Ovary (tissue), 9 donors: ENCODE measurements around the gene TACC2. TPM values are rescaled to one million over a fixed set of nuclear protein-coding genes. Genes with fewer than 3 reads are reported as not detected.

ENCODE experiments used
- DNase-seq, 5 donors: peaks; one replicate each; pipeline ENCODE4 v3.0.0-alpha.2; 2019 to 2020
- H3K27ac ChIP-seq, 2 donors: fragments of 200-600 bp; one replicate each; pipeline versions ENCODE4 v1.5.1 to v1.8.0; 2019 to 2022
- H3K27me3 ChIP-seq: fragments of 200-600 bp; one replicate; pipeline ENCODE4 v1.8.0; 2022
- H3K36me3 ChIP-seq: fragments of 200-600 bp; sonication (generic); one replicate; pipeline ENCODE4 v1.5.1; 2019
- H3K4me1 ChIP-seq: one replicate; pipeline ENCODE4 v1.8.1; 2013; ENCODE audit warnings: mild to moderate bottlenecking, moderate library complexity; ENCODE audit not compliant: insufficient read depth
- H3K4me3 ChIP-seq: fragments of 200-600 bp; sonication (generic); one replicate; pipeline ENCODE4 v1.5.1; 2017
- H3K9me3 ChIP-seq, 2 donors: fragments of 200-600 bp in 1 of 2; sonication (generic) in 1 of 2; one replicate each; pipeline versions ENCODE4 v1.5.1 to v1.8.1; 2013 to 2019; ENCODE audit warnings: mild to moderate bottlenecking in 1 of 2, moderate library complexity in 1 of 2
- EP300 ChIP-seq: sonication (generic); formaldehyde crosslinking; IDR thresholded peaks from one replicate; pipeline ENCODE4 v1.6.1; 2017; ENCODE audit warnings: antibody characterized with exemption
- POLR2A ChIP-seq: fragments of 450-650 bp; IDR thresholded peaks from one replicate; pipeline ENCODE4 v1.6.1; 2017; ENCODE audit warnings: antibody characterized with exemption, mild to moderate bottlenecking, moderate library complexity
- WGBS, 3 donors: extraction: QIAGEN DNeasy Blood & Tissue Kit in 1 of 3; methylation state at CpG; one replicate each; pipeline versions ENCODE4 v1.1.5 to v1.1.7; 2013 to 2017; 5-methylcytosine and 5-hydroxymethylcytosine counted together
- intact Hi-C, 4 donors: fragments of 100-400 bp; cut with DNase I; formaldehyde crosslinking; loops; one replicate each; pipeline versions ENCODE4 v1.11.0 to v1.15.1; 2022 to 2023
- polyA plus RNA-seq, 2 donors: library from polyadenylated mRNA; stranded (reverse); fragments of 200-250 nt in 1 of 2; fragments of 350-450 nt in 1 of 2; fragmentation: Illumina TruSeq in 1 of 2; extraction: RNeasy Lipid Tissue Mini Kit (QIAGEN cat#74804) in 1 of 2; gene quantifications; one replicate each; pipeline ENCODE4 v1.2.3, GENCODE V29; 2013 to 2014
- total RNA-seq, 7 donors: library from RNA; depleted of rRNA in 2 of 7; stranded (reverse); fragments of >200 nt in 2 of 7; fragmentation: NEBNext Ultra II Directional in 3 of 7; extraction: Animal tissue kit (Norgen Biotek cat#: 25700) in 3 of 7; gene quantifications; one replicate each; pipeline versions ENCODE4 v1.1.0 to v1.2.4, GENCODE V29; 2016 to 2023
- TF ChIP-seq, protein P1 (sequence below), 3 donors: fragments of 450-650 bp in 2 of 3; fragments of 200-600 bp in 1 of 3; IDR thresholded peaks; one replicate each; pipeline versions ENCODE4 v1.5.1 to v1.8.0; 2016 to 2022; ENCODE audit warnings: antibody characterized with exemption in 3 of 3, mild to moderate bottlenecking in 1 of 3
- donor health status: DM: no; HTN: no; CAD: no; lungs with moderate emphysema.
- donor health status: DM: no; HTN: no; CAD: no.
- donor health status: Bipolar disorder and iron deficiency.
- donor health status: DM: yes; HTN: yes; CAD: no.
- donor health status: DM: no; HTN: no; CAD: no.
- donor health status: DM: yes; HTN: yes; CAD: no.

TACC2 gene
- total and polyA plus RNA-seq, 9 donors = 6.1 to 66.4 (median 14.2) TPM

DNA sequence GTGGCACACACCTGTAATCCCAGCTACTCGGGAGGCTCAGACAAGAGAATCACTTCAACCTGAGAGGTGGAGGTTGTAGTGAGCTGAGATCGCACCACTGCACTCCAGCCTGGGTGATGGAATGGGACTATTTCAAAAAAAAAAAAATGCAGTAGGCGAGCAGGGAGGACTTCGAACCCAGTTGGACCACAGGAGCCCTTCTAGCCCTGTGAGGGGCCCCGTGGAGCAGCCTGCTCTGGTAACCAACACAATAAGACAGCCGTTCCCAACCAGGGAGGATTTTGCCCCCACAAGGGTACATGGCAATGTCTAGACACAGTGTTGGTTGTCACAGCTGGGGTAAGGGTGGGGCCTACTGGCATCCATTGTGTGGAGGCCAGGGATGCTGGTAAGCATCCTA, 218.2 kb downstream of the TACC2 start:
- Histone ChIP-seq H3K27me3 (no peaks in the 10 kb centered on the region), H3K9me3 (no peaks in the 10 kb centered on the region), H3K27ac (no peak overlapping the region), H3K36me3 (no peaks in the 10 kb centered on the region), H3K4me1 (no peaks in the 10 kb centered on the region), H3K4me3 (no peak overlapping the region)
- DNase-seq = no peak
- intact Hi-C loops = no loop called here
- TF ChIP-seq, protein P1, sequence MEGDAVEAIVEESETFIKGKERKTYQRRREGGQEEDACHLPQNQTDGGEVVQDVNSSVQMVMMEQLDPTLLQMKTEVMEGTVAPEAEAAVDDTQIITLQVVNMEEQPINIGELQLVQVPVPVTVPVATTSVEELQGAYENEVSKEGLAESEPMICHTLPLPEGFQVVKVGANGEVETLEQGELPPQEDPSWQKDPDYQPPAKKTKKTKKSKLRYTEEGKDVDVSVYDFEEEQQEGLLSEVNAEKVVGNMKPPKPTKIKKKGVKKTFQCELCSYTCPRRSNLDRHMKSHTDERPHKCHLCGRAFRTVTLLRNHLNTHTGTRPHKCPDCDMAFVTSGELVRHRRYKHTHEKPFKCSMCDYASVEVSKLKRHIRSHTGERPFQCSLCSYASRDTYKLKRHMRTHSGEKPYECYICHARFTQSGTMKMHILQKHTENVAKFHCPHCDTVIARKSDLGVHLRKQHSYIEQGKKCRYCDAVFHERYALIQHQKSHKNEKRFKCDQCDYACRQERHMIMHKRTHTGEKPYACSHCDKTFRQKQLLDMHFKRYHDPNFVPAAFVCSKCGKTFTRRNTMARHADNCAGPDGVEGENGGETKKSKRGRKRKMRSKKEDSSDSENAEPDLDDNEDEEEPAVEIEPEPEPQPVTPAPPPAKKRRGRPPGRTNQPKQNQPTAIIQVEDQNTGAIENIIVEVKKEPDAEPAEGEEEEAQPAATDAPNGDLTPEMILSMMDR (IDR thresholded peaks at IDR 0.05) = no peak
- TF ChIP-seq POLR2A (no peak), EP300 (no peak)
- WGBS, 3 donors = 91 to 95% (median 92%) methylated on average over 6 of the region's 6 CpGs

GRCh38 chr10:122207596-122207995, 218.6 kb downstream of the TACC2 start:
- TF ChIP-seq POLR2A (no peak), EP300 (no peak)
- TF ChIP-seq, protein P1 (IDR thresholded peaks at IDR 0.05) = no peak
- DNase-seq = no peak
- no peaks in the 10 kb centered on the region for H3K27me3 ChIP-seq
- 28 to 40% (median 35%) methylated on average over 8 of the region's 8 CpGs for WGBS, 3 donors
- H3K9me3 ChIP-seq = no peaks in the 10 kb centered on the region
- no peaks in the 10 kb centered on the region for H3K4me1 ChIP-seq
- no peak overlapping the region for H3K4me3 ChIP-seq
- H3K27ac ChIP-seq = no peak overlapping the region
- no peaks in the 10 kb centered on the region for H3K36me3 ChIP-seq
- intact Hi-C loops = no loop called here

GRCh38 chr10:122208571-122209430, 219.8 kb downstream of the TACC2 start:
- Histone ChIP-seq H3K9me3 (no peaks in the 10 kb centered on the region), H3K4me1 (no peaks in the 10 kb centered on the region), H3K27me3 (no peaks in the 10 kb centered on the region), H3K27ac (no peak overlapping the region), H3K4me3 (no peak overlapping the region), H3K36me3 (no peaks in the 10 kb centered on the region)
- WGBS, 3 donors = 80 to 90% (median 89%) methylated on average over 14 of the region's 14 CpGs
- no peak for DNase-seq
- TF ChIP-seq, protein P1 (IDR thresholded peaks at IDR 0.05) = no peak
- TF ChIP-seq EP300 (no peak), POLR2A (no peak)
- intact Hi-C loops = no loop called here

GRCh38 chr10:122210481-122211265, 221.7 kb downstream of the TACC2 start:
- TF ChIP-seq POLR2A (no peak), EP300 (no peak)
- TF ChIP-seq, protein P1 (IDR thresholded peaks at IDR 0.05) = no peak
- Histone ChIP-seq H3K4me3 (no peak overlapping the region), H3K27me3 (no peaks in the 10 kb centered on the region), H3K36me3 (no peaks in the 10 kb centered on the region), H3K27ac (no peak overlapping the region), H3K4me1 (no peaks in the 10 kb centered on the region), H3K9me3 (no peaks in the 10 kb centered on the region)
- intact Hi-C loops = no loop called here
- WGBS, 3 donors = 95 to 97% (median 96%) methylated on average over 30 of the region's 30 CpGs
- DNase-seq = no peak
